ENCODE measurements around the gene TMEM239. TPM values are rescaled to one million over a fixed set of nuclear protein-coding genes. Genes with fewer than 3 reads are reported as not detected.

Gene TMEM239
- total RNA-seq, 1 donor from 2014 or later = not detected

GRCh38 chr20:2837221-2837960 lies 21.2 kb downstream of the TMEM239 start:
- intact Hi-C loops (cut with DNase I) = no loop called here
- peak in 1 of 2 donors; percentile 64 for DNase-seq (ENCODE audit: extremely low spot score in 2 of 2)
- Histone ChIP-seq H3K4me3 (no peak overlapping the region), H3K36me3 (peaks cover 0 to 15% of the 10 kb centered on the region in 2 donors), H3K4me1 (peaks cover 25% of the 10 kb centered on the region), H3K27ac (no peak overlapping the region), H3K27me3 (no peaks in the 10 kb centered on the region), H3K9me3 (no peaks in the 10 kb centered on the region)
- TF ChIP-seq CTCF (IDR thresholded peaks at IDR 0.05) (no peak), POLR2AphosphoS5 (IDR thresholded peaks at IDR 0.05; ENCODE audit: insufficient read depth in 1 of 2, low read depth in 1 of 2) (no peak), POLR2A (IDR thresholded peaks at IDR 0.05) (no peak)

GRCh38 chr20:2838170-2838797 lies 22.1 kb downstream of the TMEM239 start:
- no peaks in the 10 kb centered on the region for H3K9me3 ChIP-seq
- H3K27me3 ChIP-seq = no peaks in the 10 kb centered on the region
- TF ChIP-seq CTCF (IDR thresholded peaks at IDR 0.05) (no peak), POLR2A (IDR thresholded peaks at IDR 0.05) (no peak), POLR2AphosphoS5 (IDR thresholded peaks at IDR 0.05; ENCODE audit: insufficient read depth in 1 of 2, low read depth in 1 of 2) (no peak)
- intact Hi-C loops (cut with DNase I) = no loop called here
- H3K27ac ChIP-seq = no peak overlapping the region
- no peak overlapping the region for H3K4me3 ChIP-seq
- peak in 1 of 2 donors; percentile 92 for DNase-seq (ENCODE audit: extremely low spot score in 2 of 2)
- H3K36me3 ChIP-seq = peaks cover 0 to 19% of the 10 kb centered on the region in 2 donors
- H3K4me1 ChIP-seq = peaks cover 30% of the 10 kb centered on the region

- Histone ChIP-seq H3K36me3 (peaks cover 0 to 20% of the 10 kb centered on the region in 2 donors), H3K27ac (no peak overlapping the region), H3K4me1 (peaks cover 35% of the 10 kb centered on the region), H3K9me3 (no peaks in the 10 kb centered on the region), H3K27me3 (no peaks in the 10 kb centered on the region), H3K4me3 (no peak overlapping the region)
- no peak for TF ChIP-seq CTCF (IDR thresholded peaks at IDR 0.05)
- no peak for TF ChIP-seq POLR2A (IDR thresholded peaks at IDR 0.05)
- peak in 1 of 2 donors; percentile 70 for DNase-seq (ENCODE audit: extremely low spot score in 2 of 2)
- intact Hi-C loops (cut with DNase I) = no loop called here
Observed at GRCh38 chr20:2838847-2839671, 22.9 kb downstream of the TMEM239 start.

GRCh38 chr20:2839732-2840137 lies 23.6 kb downstream of the TMEM239 start:
- peak in 1 of 2 donors; percentile 88 for DNase-seq (ENCODE audit: extremely low spot score in 2 of 2)
- Histone ChIP-seq H3K4me3 (peak overlapping the region; percentile 81 to 88), H3K27ac (peak overlapping the region; percentile 93), H3K9me3 (no peaks in the 10 kb centered on the region), H3K27me3 (no peaks in the 10 kb centered on the region), H3K36me3 (peaks cover 0 to 20% of the 10 kb centered on the region in 2 donors), H3K4me1 (peaks cover 35% of the 10 kb centered on the region)
- TF ChIP-seq POLR2A (IDR thresholded peaks at IDR 0.05) (no peak), POLR2AphosphoS5 (IDR thresholded peaks at IDR 0.05; ENCODE audit: insufficient read depth in 1 of 2, low read depth in 1 of 2) (no peak), CTCF (IDR thresholded peaks at IDR 0.05) (no peak)
- intact Hi-C loops (cut with DNase I) = no loop called here
